ENCODE measurements around the gene UVRAG.

- no peak for TF ChIP-seq ATF3 (IDR thresholded peaks at IDR 0.05)
- no peak for TF ChIP-seq YY1 (IDR thresholded peaks at IDR 0.05)
- TF ChIP-seq JUND (IDR thresholded peaks at IDR 0.05) = no peak
- no peak for TF ChIP-seq FOXA1 (IDR thresholded peaks at IDR 0.05)
- no peak for TF ChIP-seq CTCF (IDR thresholded peaks at IDR 0.05; ENCODE audit: low read depth, low read length, missing input control)
- TF ChIP-seq TAF1 (conservative IDR thresholded peaks at IDR 0.05) = no peak
These were observed 57.9 kb downstream of the UVRAG start for GRCh38 chr11:75872887-75873416.
